H9 (cell line): Measurements from ENCODE around the gene SYNPO2. TPM values are rescaled to one million over a fixed set of nuclear protein-coding genes. Genes with fewer than 3 reads are reported as not detected.

Experiments used
- DNase-seq: peaks from one replicate; pipeline ENCODE4 v3.0.0-alpha.2; 2017
- H2AFZ ChIP-seq: one replicate; pipeline ENCODE4 v1.6.1; 2013; ENCODE audit warnings: mild to moderate bottlenecking, low read length, control low read depth, moderate library complexity
- H2AK5ac ChIP-seq: 2 replicates; pipeline ENCODE4 v1.6.1; 2013; ENCODE audit warnings: low read length, control low read depth, mixed read lengths; ENCODE audit not compliant: insufficient read length
- H2BK120ac ChIP-seq: one replicate; pipeline ENCODE4 v1.6.1; 2013; ENCODE audit warnings: low read depth, mild to moderate bottlenecking, low read length, control low read depth, inconsistent platforms; ENCODE audit not compliant: poor library complexity, severe bottlenecking
- H2BK12ac ChIP-seq: 2 replicates; pipeline ENCODE4 v1.6.1; 2013; ENCODE audit warnings: low read length, control low read depth, mixed read lengths, low read depth; ENCODE audit not compliant: insufficient read length
- H2BK15ac ChIP-seq: 2 replicates; pipeline ENCODE4 v1.6.1; 2013; ENCODE audit warnings: low read depth, low read length, control low read depth
- H2BK20ac ChIP-seq: one replicate; pipeline ENCODE4 v1.6.1; 2013; ENCODE audit warnings: low read depth, mild to moderate bottlenecking, low read length, control low read depth, inconsistent platforms; ENCODE audit not compliant: poor library complexity, severe bottlenecking
- H2BK5ac ChIP-seq: 2 replicates; pipeline ENCODE4 v1.6.1; 2013; ENCODE audit warnings: low read length, control low read depth, mixed read lengths; ENCODE audit not compliant: insufficient read length
- H3K14ac ChIP-seq: 2 replicates; pipeline ENCODE4 v1.6.1; 2013; ENCODE audit warnings: low read length, control low read depth; ENCODE audit not compliant: insufficient read depth
- H3K18ac ChIP-seq: 2 replicates; pipeline ENCODE4 v1.6.1; 2013; ENCODE audit warnings: low read depth, mild to moderate bottlenecking, mixed read lengths, low read length, control low read depth; ENCODE audit not compliant: insufficient read length
- H3K23ac ChIP-seq: 2 replicates; pipeline ENCODE4 v1.6.1; 2013; ENCODE audit warnings: low read length, control low read depth, mixed read lengths, low read depth; ENCODE audit not compliant: insufficient read length
- H3K23me2 ChIP-seq: 2 replicates; pipeline ENCODE4 v1.6.1; 2013; ENCODE audit warnings: low read depth, mild to moderate bottlenecking, mixed read lengths, low read length, control low read depth; ENCODE audit not compliant: insufficient read length, poor library complexity, severe bottlenecking
- H3K27ac ChIP-seq: 2 replicates; pipeline ENCODE4 v1.5.1; 2013; ENCODE audit warnings: low read length, control low read depth, mixed read lengths, low read depth; ENCODE audit not compliant: insufficient read length
- H3K27me3 ChIP-seq: 2 replicates; pipeline ENCODE4 v1.6.1; 2013; ENCODE audit warnings: low read length, control low read depth, inconsistent platforms; ENCODE audit not compliant: insufficient read depth
- H3K4ac ChIP-seq: 2 replicates; pipeline ENCODE4 v1.6.1; 2013; ENCODE audit warnings: low read depth, mild to moderate bottlenecking, control low read depth, inconsistent platforms, low read length, moderate library complexity
- H3K4me1 ChIP-seq: 2 replicates; pipeline ENCODE4 v1.6.1; 2013; ENCODE audit warnings: low read length, control low read depth, inconsistent platforms; ENCODE audit not compliant: insufficient read depth
- H3K4me2 ChIP-seq: 2 replicates; pipeline ENCODE4 v1.6.1; 2013; ENCODE audit warnings: low read length, control low read depth, mixed read lengths; ENCODE audit not compliant: insufficient read length, insufficient read depth
- H3K56ac ChIP-seq: 2 replicates; pipeline ENCODE4 v1.6.1; 2013; ENCODE audit warnings: low read depth, mild to moderate bottlenecking, mixed read lengths, low read length, control low read depth; ENCODE audit not compliant: insufficient read length
- H3K79me1 ChIP-seq: 2 replicates; pipeline ENCODE4 v1.6.1; 2013; ENCODE audit warnings: low read depth, mild to moderate bottlenecking, moderate library complexity, low read length, control low read depth, inconsistent platforms; ENCODE audit not compliant: insufficient read depth, poor library complexity, severe bottlenecking
- H3K79me2 ChIP-seq: 2 replicates; pipeline ENCODE4 v1.6.1; 2013; ENCODE audit warnings: low read length, control low read depth, inconsistent platforms; ENCODE audit not compliant: insufficient read depth
- H3K9ac ChIP-seq: 2 replicates; pipeline ENCODE4 v1.6.1; 2013; ENCODE audit warnings: low read length, control low read depth, mixed read lengths; ENCODE audit not compliant: insufficient read length; ENCODE audit errors: extremely low read depth
- H3K9me3 ChIP-seq: one replicate; pipeline ENCODE4 v1.6.1; 2013; ENCODE audit warnings: low read depth, low read length, inconsistent platforms; ENCODE audit not compliant: control insufficient read depth
- H3T11ph ChIP-seq: one replicate; pipeline ENCODE4 v1.6.1; 2013; ENCODE audit warnings: mild to moderate bottlenecking, low read length, control low read depth, inconsistent platforms
- H4K20me1 ChIP-seq: one replicate; pipeline ENCODE4 v1.6.1; 2013; ENCODE audit not compliant: control insufficient read depth, insufficient read length, insufficient read depth
- H4K5ac ChIP-seq: 2 replicates; pipeline ENCODE4 v1.6.1; 2013; ENCODE audit warnings: low read depth, mild to moderate bottlenecking, mixed read lengths, low read length, control low read depth; ENCODE audit not compliant: insufficient read length
- H4K8ac ChIP-seq: replicated peaks from 2 replicates; pipeline ENCODE4 v1.6.1; 2013; ENCODE audit warnings: low read length, control low read depth, mixed read lengths, low read depth; ENCODE audit not compliant: insufficient read length
- H4K91ac ChIP-seq: 2 replicates; pipeline ENCODE4 v1.6.1; 2013; ENCODE audit warnings: low read depth, mild to moderate bottlenecking, moderate library complexity, mixed read lengths, low read length, control low read depth; ENCODE audit not compliant: insufficient read length
- H3K27ac Mint-ChIP-seq, 3 experiments: 2 replicates in 2 of 3; 3 replicates in 1 of 3; pipeline ENCODE4 v1.8.0; 2020 to 2021; ENCODE audit warnings: mixed read lengths in 3 of 3, mild to moderate bottlenecking in 1 of 3, moderate library complexity in 1 of 3
- H3K27me3 Mint-ChIP-seq: 2 replicates; pipeline ENCODE4 v1.8.0; 2021; ENCODE audit warnings: low read depth, mild to moderate bottlenecking, moderate library complexity, mixed read lengths
- H3K36me3 Mint-ChIP-seq, 3 experiments: 2 replicates in 2 of 3; 3 replicates in 1 of 3; pipeline ENCODE4 v1.8.0; 2020 to 2021; ENCODE audit warnings: low read depth in 3 of 3, mixed read lengths in 3 of 3; ENCODE audit not compliant: insufficient read depth in 1 of 3
- H3K4me1 Mint-ChIP-seq, 2 experiments: 2 replicates each; pipeline ENCODE4 v1.8.0; 2020; ENCODE audit warnings: mixed read lengths in 2 of 2
- H3K4me3 Mint-ChIP-seq, 2 experiments: 2 replicates in 1 of 2; 3 replicates in 1 of 2; pipeline ENCODE4 v1.8.0; 2020 to 2021; ENCODE audit warnings: mild to moderate bottlenecking in 2 of 2, mixed read lengths in 2 of 2, moderate library complexity in 1 of 2
- H3K9me3 Mint-ChIP-seq, 2 experiments: 2 replicates in 1 of 2; 3 replicates in 1 of 2; pipeline ENCODE4 v1.8.0; 2020; ENCODE audit warnings: mild to moderate bottlenecking in 2 of 2, mixed read lengths in 2 of 2, moderate library complexity in 1 of 2
- WGBS: extraction: QIAGEN DNeasy Blood & Tissue Kit; methylation state at CpG from one replicate; pipeline ENCODE4 v1.1.7; 2013; ENCODE audit warnings: missing lambda C conversion rate, low lambda C conversion rate, mixed read lengths; ENCODE audit not compliant: insufficient read length; ENCODE audit errors: extremely low coverage; 5-methylcytosine and 5-hydroxymethylcytosine counted together
- total RNA-seq: library from RNA; stranded (reverse); gene quantifications from 2 replicates; pipeline ENCODE4 v1.2.1, GENCODE V29; 2021
- TF ChIP-seq, protein P1 (sequence below): fragments of 200-600 bp; sonication (generic); conservative IDR thresholded peaks from 3 replicates; pipeline ENCODE4 v1.8.0; 2021; ENCODE audit warnings: antibody characterized with exemption, mild to moderate bottlenecking

SYNPO2 gene
- total RNA-seq, 1 experiment from 2014 or later: 1.1 TPM

DNA sequence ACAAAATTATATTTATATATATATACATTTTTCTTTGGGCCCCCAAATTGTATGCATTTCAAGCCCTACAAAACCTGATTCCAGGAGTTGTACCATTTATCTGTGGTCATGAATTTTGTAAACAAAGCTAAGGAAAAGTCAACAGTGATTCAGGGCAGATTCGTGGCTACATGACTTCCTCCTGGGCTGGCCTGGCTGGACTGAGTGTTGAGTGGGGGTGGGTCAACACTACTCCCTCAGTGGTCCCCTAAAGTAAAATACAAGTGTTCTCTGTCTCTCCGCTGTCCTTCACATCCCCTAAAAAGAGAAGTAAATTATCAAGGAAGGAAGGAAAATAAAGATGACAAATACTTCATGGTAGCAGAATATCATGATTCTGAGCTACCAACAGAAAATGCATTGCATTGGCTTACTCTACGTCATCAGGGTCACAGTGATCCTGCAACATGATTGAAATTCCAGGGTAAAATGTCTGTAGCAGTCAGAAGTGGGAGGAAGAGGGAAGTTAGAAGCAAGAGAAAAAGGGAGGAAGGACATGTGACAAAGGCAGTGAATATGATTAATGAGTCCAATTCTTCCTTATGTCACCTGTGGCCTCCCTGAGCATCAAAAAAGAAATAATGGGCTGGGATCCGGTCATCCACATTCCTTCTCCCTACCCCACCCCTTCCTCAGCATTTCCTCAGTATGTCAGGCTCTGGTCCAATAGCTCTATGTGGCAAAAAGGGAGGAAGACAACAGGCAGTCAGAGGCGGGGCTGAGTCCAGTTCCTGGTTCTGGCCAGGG lies 204.6 kb downstream of the SYNPO2 start:
- Mint-ChIP-seq H3K4me1 (peaks cover 4% of the 10 kb centered on the region in 2 experiments; a peak in 3 of 4 replicates), H3K4me3 (no peak overlapping the region), H3K36me3 (no peaks in the 10 kb centered on the region), H3K27ac (no peak overlapping the region), H3K27me3 (no peaks in the 10 kb centered on the region; the same call in 1 of the 2 replicates), H3K9me3 (no peaks in the 10 kb centered on the region)
- no peak overlapping the region for H3K18ac ChIP-seq
- TF ChIP-seq, protein P1, sequence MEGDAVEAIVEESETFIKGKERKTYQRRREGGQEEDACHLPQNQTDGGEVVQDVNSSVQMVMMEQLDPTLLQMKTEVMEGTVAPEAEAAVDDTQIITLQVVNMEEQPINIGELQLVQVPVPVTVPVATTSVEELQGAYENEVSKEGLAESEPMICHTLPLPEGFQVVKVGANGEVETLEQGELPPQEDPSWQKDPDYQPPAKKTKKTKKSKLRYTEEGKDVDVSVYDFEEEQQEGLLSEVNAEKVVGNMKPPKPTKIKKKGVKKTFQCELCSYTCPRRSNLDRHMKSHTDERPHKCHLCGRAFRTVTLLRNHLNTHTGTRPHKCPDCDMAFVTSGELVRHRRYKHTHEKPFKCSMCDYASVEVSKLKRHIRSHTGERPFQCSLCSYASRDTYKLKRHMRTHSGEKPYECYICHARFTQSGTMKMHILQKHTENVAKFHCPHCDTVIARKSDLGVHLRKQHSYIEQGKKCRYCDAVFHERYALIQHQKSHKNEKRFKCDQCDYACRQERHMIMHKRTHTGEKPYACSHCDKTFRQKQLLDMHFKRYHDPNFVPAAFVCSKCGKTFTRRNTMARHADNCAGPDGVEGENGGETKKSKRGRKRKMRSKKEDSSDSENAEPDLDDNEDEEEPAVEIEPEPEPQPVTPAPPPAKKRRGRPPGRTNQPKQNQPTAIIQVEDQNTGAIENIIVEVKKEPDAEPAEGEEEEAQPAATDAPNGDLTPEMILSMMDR: no peak
- no peak overlapping the region for H2AFZ ChIP-seq
- H3K56ac ChIP-seq: no peak overlapping the region
- no CpG with 5 or more reads among the region's 5 CpGs for WGBS
- H2BK120ac ChIP-seq: no peak overlapping the region
- H3K27ac ChIP-seq: no peak overlapping the region
- no peak overlapping the region for H3K4me2 ChIP-seq
- no peak for DNase-seq
- no peaks in the 10 kb centered on the region for H3K4me1 ChIP-seq
- H3K9ac ChIP-seq: no peak overlapping the region
- H2BK20ac ChIP-seq: no peak overlapping the region
- H4K20me1 ChIP-seq: no peaks in the 10 kb centered on the region
- H2BK5ac ChIP-seq: no peak overlapping the region
- no peak overlapping the region for H4K8ac ChIP-seq
- no peaks in the 10 kb centered on the region for H3K23me2 ChIP-seq
- H3K27me3 ChIP-seq: no peaks in the 10 kb centered on the region
- no peak overlapping the region for H2BK12ac ChIP-seq
- H2BK15ac ChIP-seq: no peak overlapping the region
- no peak overlapping the region for H3K23ac ChIP-seq
- no peak overlapping the region for H4K91ac ChIP-seq
- H2AK5ac ChIP-seq: no peak overlapping the region
- H3K14ac ChIP-seq: no peak overlapping the region
- no peak overlapping the region for H4K5ac ChIP-seq
- no peaks in the 10 kb centered on the region for H3K9me3 ChIP-seq
- no peak overlapping the region for H3K4ac ChIP-seq
- no peak overlapping the region for H3T11ph ChIP-seq
- H3K79me2 ChIP-seq: no peaks in the 10 kb centered on the region
- no peaks in the 10 kb centered on the region for H3K79me1 ChIP-seq
